Measurements from ENCODE around the gene WDFY4.

WDFY4 gene

DNA sequence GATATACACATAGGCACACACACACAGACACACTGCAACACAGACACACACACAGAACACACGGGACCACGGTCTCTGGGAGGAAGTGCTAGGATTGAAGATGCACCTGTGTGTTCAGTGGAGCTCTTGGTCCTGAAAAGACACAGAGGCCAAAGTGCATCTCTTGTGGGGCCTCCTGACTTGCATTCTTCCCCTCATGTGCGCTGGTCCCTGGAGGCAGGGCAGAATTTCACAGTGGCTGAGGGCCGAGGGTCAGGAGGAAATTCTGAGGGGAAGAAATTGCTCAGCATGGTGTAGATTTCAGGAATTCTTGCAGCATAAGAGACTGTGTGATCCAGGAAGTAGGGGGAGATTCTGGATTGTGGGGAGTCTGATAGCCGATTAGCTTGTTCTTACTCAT, 35.9 kb downstream of the WDFY4 start:
- Mint-ChIP-seq H3K36me3 (ENCODE audit: low read depth) (peaks cover 14% of the 10 kb centered on the region), H3K4me1 (ENCODE audit: low read depth) (peaks cover 44% of the 10 kb centered on the region), H3K4me3 (no peak overlapping the region), H3K27ac (no peak overlapping the region), H3K27me3 (no peaks in the 10 kb centered on the region), H3K9me3 (no peaks in the 10 kb centered on the region)
- intact Hi-C loops (cut with micrococcal nuclease) = no loop called here

GRCh38 chr10:48722153-48723145, 37.8 kb downstream of the WDFY4 start:
- Mint-ChIP-seq H3K9me3 (no peaks in the 10 kb centered on the region), H3K4me3 (no peak overlapping the region), H3K27ac (no peak overlapping the region), H3K36me3 (ENCODE audit: low read depth) (no peaks in the 10 kb centered on the region), H3K4me1 (ENCODE audit: low read depth) (peaks cover 49% of the 10 kb centered on the region), H3K27me3 (no peaks in the 10 kb centered on the region)
- intact Hi-C loops (cut with micrococcal nuclease) = no loop called here

DNA sequence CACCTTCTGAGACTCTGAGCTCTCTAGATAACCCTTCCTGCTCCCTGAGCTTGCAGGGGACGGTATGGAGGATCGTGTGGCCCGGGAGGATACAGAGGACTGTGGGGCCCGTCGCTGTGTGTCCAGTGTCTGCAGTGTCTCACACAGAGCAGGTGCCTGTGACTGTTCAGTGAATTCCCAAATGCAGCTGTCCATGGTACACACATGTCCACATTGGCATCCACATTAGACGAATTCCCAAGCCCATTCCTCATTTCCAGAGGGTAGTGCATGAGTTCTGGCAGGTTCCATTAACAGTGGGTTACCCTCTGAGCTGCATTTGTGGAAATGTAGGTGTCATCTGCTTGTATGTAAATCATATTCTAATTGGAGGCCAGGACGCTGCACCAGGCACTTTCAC, 39.5 kb downstream of the WDFY4 start:
- Mint-ChIP-seq H3K4me1 (ENCODE audit: low read depth) (peaks cover 44% of the 10 kb centered on the region), H3K4me3 (no peak overlapping the region), H3K9me3 (no peaks in the 10 kb centered on the region), H3K27ac (no peak overlapping the region), H3K27me3 (no peaks in the 10 kb centered on the region), H3K36me3 (ENCODE audit: low read depth) (no peaks in the 10 kb centered on the region)
- intact Hi-C loops (cut with micrococcal nuclease) = no loop called here

- H3K36me3 Mint-ChIP-seq (ENCODE audit: low read depth) = no peaks in the 10 kb centered on the region
- intact Hi-C loops (cut with micrococcal nuclease) = no loop called here
- H3K9me3 Mint-ChIP-seq = no peaks in the 10 kb centered on the region
These were observed 41.0 kb downstream of the WDFY4 start for GRCh38 chr10:48725708-48726107.

GRCh38 chr10:48727866-48728265, 43.2 kb downstream of the WDFY4 start:
- Mint-ChIP-seq H3K9me3 (no peaks in the 10 kb centered on the region), H3K36me3 (ENCODE audit: low read depth) (no peaks in the 10 kb centered on the region), H3K27me3 (no peaks in the 10 kb centered on the region), H3K4me1 (ENCODE audit: low read depth) (peaks cover 36% of the 10 kb centered on the region), H3K4me3 (no peak overlapping the region), H3K27ac (no peak overlapping the region)
- intact Hi-C loops (cut with micrococcal nuclease) = no loop called here

More at GRCh38 chr10:48725708-48726107, 41.0 kb downstream of the WDFY4 start:
- no peak overlapping the region for H3K27ac Mint-ChIP-seq
- H3K4me3 Mint-ChIP-seq = no peak overlapping the region
- H3K4me1 Mint-ChIP-seq (ENCODE audit: low read depth) = peaks cover 37% of the 10 kb centered on the region
- H3K27me3 Mint-ChIP-seq = no peaks in the 10 kb centered on the region

GRCh38 chr10:48729222-48729621, 44.5 kb downstream of the WDFY4 start:
- intact Hi-C loops (cut with micrococcal nuclease) = no loop called here
- Mint-ChIP-seq H3K27ac (no peak overlapping the region), H3K4me3 (no peak overlapping the region), H3K4me1 (ENCODE audit: low read depth) (peaks cover 25% of the 10 kb centered on the region), H3K9me3 (no peaks in the 10 kb centered on the region), H3K27me3 (no peaks in the 10 kb centered on the region), H3K36me3 (ENCODE audit: low read depth) (no peaks in the 10 kb centered on the region)

DNA sequence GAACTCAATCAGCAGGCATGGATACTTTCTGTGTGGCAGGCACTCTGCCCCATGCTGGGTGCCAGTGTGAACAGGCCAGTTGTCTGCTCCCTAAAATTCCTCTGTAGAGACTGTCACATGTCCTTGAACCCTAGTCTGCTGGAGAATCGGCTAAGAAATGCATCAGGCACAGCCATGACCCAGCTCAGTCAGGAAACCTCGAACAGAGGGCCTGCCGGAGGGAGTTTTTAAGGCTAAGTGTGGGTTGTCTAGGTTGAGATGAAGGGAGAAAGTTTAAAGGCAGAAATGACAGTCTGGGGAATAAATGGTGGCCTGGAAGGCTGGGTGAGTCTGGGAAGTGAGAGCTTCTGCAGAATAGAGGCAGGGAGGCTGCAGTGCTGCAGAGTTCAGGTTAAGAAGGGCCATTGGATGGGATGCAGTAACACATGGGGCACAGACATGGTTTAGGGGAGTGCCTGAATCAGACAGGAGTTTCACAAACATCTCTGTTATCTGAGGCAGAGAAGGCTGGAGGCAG, 45.3 kb downstream of the WDFY4 start:
- intact Hi-C loops (cut with micrococcal nuclease) = no loop called here
- H3K27ac Mint-ChIP-seq = no peak overlapping the region
- peaks cover 17% of the 10 kb centered on the region for H3K4me1 Mint-ChIP-seq (ENCODE audit: low read depth)
- H3K36me3 Mint-ChIP-seq (ENCODE audit: low read depth) = no peaks in the 10 kb centered on the region
- H3K27me3 Mint-ChIP-seq = no peaks in the 10 kb centered on the region
- no peak overlapping the region for H3K4me3 Mint-ChIP-seq
- H3K9me3 Mint-ChIP-seq = no peaks in the 10 kb centered on the region

DNA sequence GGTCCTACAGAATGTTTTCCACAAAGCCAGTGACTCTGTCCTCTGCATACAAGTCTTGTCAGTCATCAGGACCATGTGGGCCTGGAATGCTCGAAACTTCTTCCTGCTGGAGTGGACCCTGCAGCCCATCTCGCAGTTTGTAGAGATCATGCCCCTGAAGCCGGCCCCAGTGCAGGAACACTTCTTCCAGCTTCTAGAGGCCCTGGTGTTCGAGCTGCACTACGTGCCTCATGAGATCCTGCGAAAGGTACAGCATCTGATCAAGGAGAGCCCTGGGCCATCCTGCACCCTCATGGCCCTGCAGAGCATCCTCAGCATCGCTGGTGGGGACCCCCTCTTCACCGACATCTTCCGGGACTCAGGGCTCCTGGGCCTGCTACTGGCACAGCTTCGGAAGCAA, 46.5 kb downstream of the WDFY4 start:
- H3K36me3 Mint-ChIP-seq (ENCODE audit: low read depth) = no peaks in the 10 kb centered on the region
- intact Hi-C loops (cut with micrococcal nuclease) = no loop called here
- H3K27me3 Mint-ChIP-seq = no peaks in the 10 kb centered on the region
- no peaks in the 10 kb centered on the region for H3K9me3 Mint-ChIP-seq
- no peak overlapping the region for H3K27ac Mint-ChIP-seq
- peaks cover 6% of the 10 kb centered on the region for H3K4me1 Mint-ChIP-seq (ENCODE audit: low read depth)
- H3K4me3 Mint-ChIP-seq = no peak overlapping the region

DNA sequence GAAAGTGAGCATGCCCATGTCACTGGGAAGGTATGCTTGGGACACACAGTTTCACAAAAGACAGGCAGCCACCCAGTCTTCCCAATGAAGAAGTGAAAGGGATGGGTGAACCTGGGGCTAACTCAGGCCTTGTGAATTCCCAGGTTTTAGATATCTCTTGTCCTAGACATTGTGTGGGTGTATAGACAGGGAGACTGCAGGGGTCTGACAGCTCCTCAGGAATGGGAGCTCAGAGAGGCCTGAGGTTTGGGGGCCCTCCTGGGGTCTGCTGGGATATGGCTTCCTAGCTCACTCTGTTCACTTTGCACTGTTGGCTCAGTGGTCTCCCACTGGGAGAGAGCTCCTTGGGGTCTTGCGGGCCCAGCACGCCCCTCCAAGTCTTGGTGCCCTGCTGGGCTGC, 47.0 kb downstream of the WDFY4 start:
- H3K4me3 Mint-ChIP-seq = no peak overlapping the region
- H3K9me3 Mint-ChIP-seq = no peaks in the 10 kb centered on the region
- intact Hi-C loops (cut with micrococcal nuclease) = no loop called here
- H3K27ac Mint-ChIP-seq = no peak overlapping the region
- peaks cover 5% of the 10 kb centered on the region for H3K4me1 Mint-ChIP-seq (ENCODE audit: low read depth)
- no peaks in the 10 kb centered on the region for H3K27me3 Mint-ChIP-seq
- H3K36me3 Mint-ChIP-seq (ENCODE audit: low read depth) = no peaks in the 10 kb centered on the region

GRCh38 chr10:48733329-48733728, 48.7 kb downstream of the WDFY4 start:
- Mint-ChIP-seq H3K4me3 (no peak overlapping the region), H3K27me3 (no peaks in the 10 kb centered on the region), H3K4me1 (ENCODE audit: low read depth) (no peaks in the 10 kb centered on the region), H3K27ac (peak overlapping the region; percentile 28), H3K36me3 (ENCODE audit: low read depth) (no peaks in the 10 kb centered on the region), H3K9me3 (no peaks in the 10 kb centered on the region)
- intact Hi-C loops (cut with micrococcal nuclease) = no loop called here

- Mint-ChIP-seq H3K4me3 (no peak overlapping the region), H3K9me3 (no peaks in the 10 kb centered on the region), H3K36me3 (ENCODE audit: low read depth) (no peaks in the 10 kb centered on the region), H3K27ac (no peak overlapping the region), H3K4me1 (ENCODE audit: low read depth) (no peaks in the 10 kb centered on the region), H3K27me3 (no peaks in the 10 kb centered on the region)
- intact Hi-C loops (cut with micrococcal nuclease) = no loop called here
These were observed 51.2 kb downstream of the WDFY4 start for GRCh38 chr10:48735836-48736390.

DNA sequence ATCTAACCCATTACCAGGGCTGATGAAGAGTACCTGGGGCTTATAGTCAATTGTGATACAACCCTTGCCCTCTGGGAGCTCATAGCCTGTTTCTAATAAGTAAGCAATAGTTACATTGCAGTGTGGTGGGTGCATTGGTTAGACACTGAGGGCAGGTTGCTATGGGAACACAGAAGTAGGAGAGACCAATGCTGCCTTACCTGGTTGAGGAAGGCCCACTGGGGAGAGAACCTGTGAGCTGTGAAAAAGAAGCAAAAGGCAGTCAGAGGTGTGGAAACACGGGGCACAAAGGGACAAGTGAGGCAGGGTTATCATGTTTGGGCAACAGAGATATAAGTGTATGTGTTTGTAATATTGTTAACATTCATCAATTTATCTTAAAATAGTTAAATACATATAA, 51.9 kb downstream of the WDFY4 start:
- peaks cover 3% of the 10 kb centered on the region for H3K4me1 Mint-ChIP-seq (ENCODE audit: low read depth)
- no peaks in the 10 kb centered on the region for H3K27me3 Mint-ChIP-seq
- no peaks in the 10 kb centered on the region for H3K9me3 Mint-ChIP-seq
- intact Hi-C loops (cut with micrococcal nuclease) = no loop called here
- H3K4me3 Mint-ChIP-seq = no peak overlapping the region
- H3K36me3 Mint-ChIP-seq (ENCODE audit: low read depth) = no peaks in the 10 kb centered on the region
- no peak overlapping the region for H3K27ac Mint-ChIP-seq

DNA sequence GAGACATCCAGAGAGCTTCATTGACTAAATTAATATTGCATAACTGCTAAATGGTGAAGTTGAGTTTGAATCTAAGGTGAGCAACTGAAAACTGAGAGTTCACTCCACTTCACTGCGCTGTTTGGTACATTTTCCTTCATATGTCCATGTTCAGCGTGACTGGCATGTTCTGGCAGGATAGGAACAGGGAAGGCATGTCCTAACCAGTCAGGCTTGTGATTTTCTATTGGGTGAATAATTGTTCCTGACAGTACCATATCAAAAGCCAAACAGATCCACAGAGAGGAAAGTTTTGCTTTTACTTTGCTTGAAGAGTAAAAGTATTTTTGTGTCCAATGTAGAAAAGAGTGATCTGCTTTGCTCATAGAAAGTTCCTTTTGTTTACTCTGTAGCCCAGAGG, 53.2 kb downstream of the WDFY4 start:
- H3K4me1 Mint-ChIP-seq (ENCODE audit: low read depth) = peaks cover 13% of the 10 kb centered on the region
- no peaks in the 10 kb centered on the region for H3K36me3 Mint-ChIP-seq (ENCODE audit: low read depth)
- no peaks in the 10 kb centered on the region for H3K27me3 Mint-ChIP-seq
- intact Hi-C loops (cut with micrococcal nuclease) = no loop called here
- H3K27ac Mint-ChIP-seq = no peak overlapping the region
- H3K9me3 Mint-ChIP-seq = no peaks in the 10 kb centered on the region
- H3K4me3 Mint-ChIP-seq = no peak overlapping the region

DNA sequence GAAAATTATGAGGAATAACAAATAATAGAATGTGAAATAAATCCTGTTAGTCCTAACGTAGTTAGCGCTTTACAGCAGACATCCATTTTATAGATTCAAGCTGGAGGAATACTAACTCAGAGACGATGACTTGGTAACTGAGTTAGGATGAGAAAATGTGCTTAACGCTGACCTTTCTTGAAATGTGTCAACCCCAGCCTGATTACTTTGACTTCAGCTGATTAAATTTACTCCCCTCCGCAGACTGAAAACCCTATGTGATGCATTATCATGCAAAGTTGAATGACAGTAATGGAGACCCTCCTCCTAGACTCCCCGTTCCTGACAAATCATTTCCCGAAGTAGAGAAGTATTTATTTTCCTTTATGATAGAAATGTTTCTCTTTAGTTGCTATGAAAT, 54.5 kb downstream of the WDFY4 start:
- no peaks in the 10 kb centered on the region for H3K9me3 Mint-ChIP-seq
- peaks cover 25% of the 10 kb centered on the region for H3K4me1 Mint-ChIP-seq (ENCODE audit: low read depth)
- no peak overlapping the region for H3K4me3 Mint-ChIP-seq
- H3K36me3 Mint-ChIP-seq (ENCODE audit: low read depth) = no peaks in the 10 kb centered on the region
- no peak overlapping the region for H3K27ac Mint-ChIP-seq
- no peaks in the 10 kb centered on the region for H3K27me3 Mint-ChIP-seq
- intact Hi-C loops (cut with micrococcal nuclease) = no loop called here
